A204.1 (cell line): ENCODE data around the gene TPPP.

Experiments used
- FAIRE-seq: peaks from 2 replicates; lab custom pipeline; 2012; peaks lifted over from hg19 to GRCh38; lab: Jason Lieb, UNC

TPPP gene

GRCh38 chr5:665541-665955, 27.6 kb downstream of the TPPP start:
- no peak for FAIRE-seq

- FAIRE-seq: no peak
These were observed 28.2 kb downstream of the TPPP start for GRCh38 chr5:664994-665360.

- no peak for FAIRE-seq
These were observed 28.7 kb downstream of the TPPP start for GRCh38 chr5:664343-664993.

- FAIRE-seq: no peak
These were observed 29.5 kb downstream of the TPPP start for GRCh38 chr5:663436-664342.

GRCh38 chr5:662751-663435, 30.3 kb downstream of the TPPP start:
- no peak for FAIRE-seq

- FAIRE-seq: no peak
These were observed 31.0 kb downstream of the TPPP start for GRCh38 chr5:661891-662750.

- no peak for FAIRE-seq
These were observed 32.6 kb downstream of the TPPP start for GRCh38 chr5:660491-661030.

GRCh38 chr5:659496-660263, 33.5 kb downstream of the TPPP start:
- FAIRE-seq: no peak

GRCh38 chr5:658103-658502, 35.0 kb downstream of the TPPP start:
- no peak for FAIRE-seq

- no peak for FAIRE-seq
These were observed 35.6 kb downstream of the TPPP start for GRCh38 chr5:657570-657969.

GRCh38 chr5:655406-655805, 37.7 kb downstream of the TPPP start:
- no peak for FAIRE-seq

GRCh38 chr5:654071-654778, 38.9 kb downstream of the TPPP start:
- no peak for FAIRE-seq

- FAIRE-seq: no peak
These were observed 40.3 kb downstream of the TPPP start for GRCh38 chr5:652773-653350.

- FAIRE-seq: no peak
These were observed 41.1 kb downstream of the TPPP start for GRCh38 chr5:652023-652515.

- no peak for FAIRE-seq
These were observed 41.7 kb downstream of the TPPP start for GRCh38 chr5:651296-652022.

GRCh38 chr5:647727-648126, 45.4 kb downstream of the TPPP start:
- FAIRE-seq: no peak

- FAIRE-seq: no peak
These were observed 45.8 kb downstream of the TPPP start for GRCh38 chr5:647311-647710.

- no peak for FAIRE-seq
These were observed 46.6 kb downstream of the TPPP start for GRCh38 chr5:646396-647201.
